HEK293 (cell line): Measurements from ENCODE around the gene ISOC2.

Source experiments
- CTCF ChIA-PET: fragments of 350-600 bp; formaldehyde crosslinking; extraction: SDS; loops from one replicate; lab custom pipeline; 2021; ENCODE audit warnings: antibody characterized with exemption; lab: Yijun Ruan, JAX
- POLR2A ChIA-PET: fragments of 300-600 bp; formaldehyde crosslinking; extraction: SDS; loops from one replicate; lab custom pipeline; 2020; ENCODE audit warnings: antibody characterized with exemption, inconsistent platforms; lab: Yijun Ruan, JAX
- H3K27ac ChIP-seq: fragments of 200-500 bp; sonication (Bioruptor generic); 2 replicates; pipeline ENCODE4 v1.5.1; 2014; ENCODE audit warnings: low read depth, low read length, control low read depth, inconsistent platforms; ENCODE audit errors: extremely low read depth
- H3K36me3 ChIP-seq, 2 experiments: fragments of 200-500 bp in 1 of 2; sonication (Bioruptor generic) in 1 of 2; 1 replicate in 1 of 2; 2 replicates in 1 of 2; pipeline ENCODE4 v1.5.1; 2014 to 2017; ENCODE audit warnings: inconsistent platforms in 2 of 2, low read length in 2 of 2; ENCODE audit not compliant: control insufficient read depth in 2 of 2, insufficient read depth in 1 of 2
- H3K4me1 ChIP-seq: fragments of 200-500 bp; sonication (Bioruptor generic); 2 replicates; pipeline ENCODE4 v1.5.1; 2014; ENCODE audit warnings: mild to moderate bottlenecking, low read length, inconsistent platforms; ENCODE audit not compliant: control insufficient read depth, insufficient read depth
- H3K4me3 ChIP-seq: 2 replicates; pipeline ENCODE4 v1.5.1; 2011; ENCODE audit warnings: low read depth, mild to moderate bottlenecking, control low read depth, low read length, moderate library complexity
- H3K9me3 ChIP-seq: fragments of 200-500 bp; sonication (Bioruptor generic); 2 replicates; pipeline ENCODE4 v1.5.1; 2014; ENCODE audit warnings: low read depth, low read length, inconsistent platforms; ENCODE audit not compliant: control insufficient read depth, insufficient read depth
- ATF2 ChIP-seq: fragments of 450-650 bp; formaldehyde crosslinking; IDR thresholded peaks from 2 replicates; pipeline ENCODE4 v1.5.1; 2016; ENCODE audit warnings: missing biosample characterization, missing genetic modification characterization, low read depth
- FEZF1 ChIP-seq: fragments of 450-650 bp; formaldehyde crosslinking; IDR thresholded peaks from 2 replicates; pipeline ENCODE4 v1.5.1; 2016; ENCODE audit warnings: missing biosample characterization, missing genetic modification characterization
- GLIS1 ChIP-seq: fragments of 450-650 bp; formaldehyde crosslinking; IDR thresholded peaks from 2 replicates; pipeline ENCODE4 v1.5.1; 2016; ENCODE audit warnings: missing biosample characterization, missing genetic modification characterization
- HOXD13 ChIP-seq: sonication (generic); formaldehyde crosslinking; IDR thresholded peaks from 2 replicates; pipeline ENCODE4 v1.8.0; 2022; ENCODE audit warnings: missing genetic modification reagents, borderline replicate concordance
- SALL2 ChIP-seq: fragments of 450-650 bp; formaldehyde crosslinking; IDR thresholded peaks from 2 replicates; pipeline ENCODE4 v1.5.0; 2017; ENCODE audit warnings: missing biosample characterization, mild to moderate bottlenecking, missing genetic modification characterization, borderline replicate concordance
- TCF7L2 ChIP-seq: IDR thresholded peaks from 2 replicates; pipeline ENCODE4 v1.6.1; 2011; ENCODE audit warnings: low read depth, mild to moderate bottlenecking, inconsistent platforms, low read length, moderate library complexity, borderline replicate concordance
- YY2 ChIP-seq: fragments of 450-650 bp; formaldehyde crosslinking; IDR thresholded peaks from 2 replicates; pipeline ENCODE4 v1.5.1; 2016; ENCODE audit warnings: missing biosample characterization, missing genetic modification characterization
- ZBTB21 ChIP-seq: fragments of 450-650 bp; formaldehyde crosslinking; IDR thresholded peaks from 2 replicates; pipeline ENCODE4 v1.5.1; 2017; ENCODE audit warnings: missing biosample characterization, missing genetic modification characterization
- ZNF157 ChIP-seq: fragments of 450-650 bp; formaldehyde crosslinking; IDR thresholded peaks from 2 replicates; pipeline ENCODE4 v1.5.1; 2016; ENCODE audit warnings: missing biosample characterization, missing genetic modification characterization
- ZNF169 ChIP-seq: fragments of 450-650 bp; formaldehyde crosslinking; IDR thresholded peaks from 2 replicates; pipeline ENCODE4 v1.5.1; 2016; ENCODE audit warnings: missing biosample characterization, missing genetic modification characterization
- ZNF202 ChIP-seq: fragments of 450-650 bp; formaldehyde crosslinking; IDR thresholded peaks from 2 replicates; pipeline ENCODE4 v1.5.1; 2016; ENCODE audit warnings: missing biosample characterization, missing genetic modification characterization, borderline replicate concordance
- ZNF214 ChIP-seq: fragments of 450-650 bp; formaldehyde crosslinking; IDR thresholded peaks from 2 replicates; pipeline ENCODE4 v1.5.1; 2017; ENCODE audit warnings: missing biosample characterization, mild to moderate bottlenecking, missing genetic modification characterization, borderline replicate concordance
- ZNF324 ChIP-seq: fragments of 450-650 bp; formaldehyde crosslinking; IDR thresholded peaks from 2 replicates; pipeline ENCODE4 v1.5.1; 2016; ENCODE audit warnings: missing biosample characterization, missing genetic modification characterization
- ZNF335 ChIP-seq: fragments of 450-650 bp; formaldehyde crosslinking; conservative IDR thresholded peaks from 2 replicates; pipeline ENCODE4 v1.5.1; 2016; ENCODE audit warnings: missing biosample characterization, missing genetic modification characterization
- ZNF426 ChIP-seq: fragments of 450-650 bp; formaldehyde crosslinking; IDR thresholded peaks from 2 replicates; pipeline ENCODE4 v1.5.1; 2017; ENCODE audit warnings: missing biosample characterization, missing genetic modification characterization, mild to moderate bottlenecking, inconsistent platforms, moderate library complexity
- ZNF488 ChIP-seq: fragments of 450-650 bp; formaldehyde crosslinking; IDR thresholded peaks from 2 replicates; pipeline ENCODE4 v1.5.1; 2016; ENCODE audit warnings: missing biosample characterization, missing genetic modification characterization
- ZNF626 ChIP-seq: fragments of 450-650 bp; sonication (Bioruptor Pico); formaldehyde crosslinking; IDR thresholded peaks from 2 replicates; pipeline ENCODE4 v1.5.1; 2018; ENCODE audit warnings: missing biosample characterization, missing genetic modification characterization, inconsistent platforms
- ZNF629 ChIP-seq: fragments of 450-650 bp; formaldehyde crosslinking; IDR thresholded peaks from 2 replicates; pipeline ENCODE4 v1.5.1; 2017; ENCODE audit warnings: missing biosample characterization, missing genetic modification characterization
- ZSCAN18 ChIP-seq: fragments of 450-650 bp; formaldehyde crosslinking; IDR thresholded peaks from 2 replicates; pipeline ENCODE4 v1.5.1; 2016; ENCODE audit warnings: missing biosample characterization, missing genetic modification characterization

Gene ISOC2

GRCh38 chr19:55432241-55432959 lies 29.0 kb downstream of the ISOC2 start:
- Histone ChIP-seq H3K4me3 (no peak overlapping the region), H3K36me3 (no peaks in the 10 kb centered on the region), H3K4me1 (no peaks in the 10 kb centered on the region), H3K27ac (no peak overlapping the region), H3K9me3 (no peaks in the 10 kb centered on the region)
- POLR2A ChIA-PET, result no interaction called here
- TF ChIP-seq ZNF157 (tag by site-specific recombination), result no peak
- peak; percentile 80 for TF ChIP-seq ZNF335 (tag by site-specific recombination)
- no peak for TF ChIP-seq ZNF488
- peak; percentile 94 for TF ChIP-seq ZNF629
- peak; percentile 93 for TF ChIP-seq ZBTB21 (tag by site-specific recombination)
- peak; percentile 71 for TF ChIP-seq YY2 (tag by site-specific recombination)
- 0 out of 2 replicates have a peak, but pooled peaks have one; percentile 27 for TF ChIP-seq ZNF169 (tag by site-specific recombination)
- peak; percentile 91 for TF ChIP-seq ATF2 (tag by site-specific recombination)
- CTCF ChIA-PET, result interaction anchor here (1.0 kb wide), 1 partner anchor 14 kb away, joined by 3 read pairs; no protein-coding TSS in a partner anchor

- peak; percentile 40; the same call in 1 of the 2 replicates for TF ChIP-seq ATF2 (tag by site-specific recombination)
- TF ChIP-seq FEZF1, result no peak
- no peak for TF ChIP-seq ZNF626 (tag by site-specific recombination)
- no peak for TF ChIP-seq TCF7L2
- TF ChIP-seq ZNF426 (tag by site-specific recombination), result no peak
- no peak for TF ChIP-seq ZSCAN18
- no peak for TF ChIP-seq ZNF214 (tag by site-specific recombination)
- CTCF ChIA-PET, result interaction anchor here (1.0 kb wide), 1 partner anchor 13 kb away, joined by 3 read pairs; no protein-coding TSS in a partner anchor
- H3K9me3 ChIP-seq, result no peaks in the 10 kb centered on the region
- no peaks in the 10 kb centered on the region for H3K36me3 ChIP-seq
- H3K4me3 ChIP-seq, result no peak overlapping the region
- H3K27ac ChIP-seq, result no peak overlapping the region
- H3K4me1 ChIP-seq, result no peaks in the 10 kb centered on the region
- POLR2A ChIA-PET, result no interaction called here
Measured at GRCh38 chr19:55431183-55431582, 30.3 kb downstream of the ISOC2 start.

GRCh38 chr19:55426042-55426441 lies 35.4 kb downstream of the ISOC2 start:
- H3K27ac ChIP-seq, result no peak overlapping the region
- POLR2A ChIA-PET, result interaction anchor here (1.0 kb wide), 1 partner anchor 198 kb away, joined by 6 read pairs; the partner anchor contains the start of gene ZNF784
- CTCF ChIA-PET, result interaction anchor here (1.1 to 2.5 kb wide), 5 partner anchors 8 to 266 kb away, joined by 3 to 8 read pairs (median 6); no protein-coding TSS in a partner anchor
- no peak for TF ChIP-seq ZNF324 (tag by site-specific recombination)
- no peak for TF ChIP-seq HOXD13 (CRISPR knock-in tag)
- no peak for TF ChIP-seq ZNF335 (tag by site-specific recombination)
- no peak for TF ChIP-seq ZNF202 (tag by site-specific recombination)
- no peak for TF ChIP-seq GLIS1 (tag by site-specific recombination)
- no peak for TF ChIP-seq SALL2
- no peak overlapping the region for H3K4me3 ChIP-seq
- H3K4me1 ChIP-seq, result no peaks in the 10 kb centered on the region
- no peaks in the 10 kb centered on the region for H3K36me3 ChIP-seq
- no peaks in the 10 kb centered on the region for H3K9me3 ChIP-seq
